Transverse colon (tissue), 4 donors: Measurements from ENCODE around the gene PITX1. TPM values are rescaled to one million over a fixed set of nuclear protein-coding genes. Genes with fewer than 3 reads are reported as not detected.

ENCODE experiments used
- DNase-seq: peaks from one replicate; pipeline ENCODE4 v3.0.0-alpha.2; 2019
- H3K27ac ChIP-seq, 4 donors: fragments of 200-600 bp; sonication (generic); 2 replicates each; pipeline ENCODE4 v1.5.1; 2016 to 2018; ENCODE audit warnings: inconsistent platforms in 4 of 4
- H3K27me3 ChIP-seq: fragments of 200-600 bp; sonication (generic); 2 replicates; pipeline ENCODE4 v1.5.1; 2017; ENCODE audit warnings: inconsistent platforms
- H3K36me3 ChIP-seq, 4 donors: fragments of 200-600 bp; sonication (generic); 2 replicates each; pipeline ENCODE4 v1.5.1; 2017 to 2019; ENCODE audit warnings: inconsistent platforms in 4 of 4
- H3K4me1 ChIP-seq, 4 donors: fragments of 200-600 bp; sonication (generic); 2 replicates each; pipeline ENCODE4 v1.5.1; 2017 to 2020; ENCODE audit warnings: inconsistent platforms in 4 of 4
- H3K4me3 ChIP-seq, 4 donors: fragments of 200-600 bp; sonication (generic); 1 replicate in 1 of 4; 2 replicates in 3 of 4; pipeline versions ENCODE4 v1.5.1 to v1.6.1; 2017 to 2019; ENCODE audit warnings: inconsistent platforms in 4 of 4
- H3K9me3 ChIP-seq, 2 donors: fragments of 200-600 bp; sonication (generic); 2 replicates each; pipeline ENCODE4 v1.5.1; 2017 to 2019; ENCODE audit warnings: inconsistent platforms in 2 of 2
- CTCF ChIP-seq, 5 experiments: fragments of 200-600 bp in 3 of 5; fragments of 450-650 bp in 2 of 5; sonication (generic) in 3 of 5; IDR thresholded peaks; 1 replicate in 2 of 5; 2 replicates in 3 of 5; pipeline ENCODE4 v1.5.1; 2016 to 2017; ENCODE audit warnings: antibody characterized with exemption in 5 of 5, inconsistent platforms in 3 of 5, mild to moderate bottlenecking in 2 of 5, moderate library complexity in 1 of 5
- EP300 ChIP-seq: sonication (generic); formaldehyde crosslinking; IDR thresholded peaks from one replicate; pipeline ENCODE4 v1.6.1; 2017; ENCODE audit warnings: antibody characterized with exemption, low read depth
- POLR2A ChIP-seq: fragments of 450-650 bp; IDR thresholded peaks from one replicate; pipeline ENCODE4 v1.6.1; 2016; ENCODE audit warnings: antibody characterized with exemption, mild to moderate bottlenecking, moderate library complexity
- POLR2AphosphoS5 ChIP-seq, 3 donors: sonication (generic); formaldehyde crosslinking; IDR thresholded peaks; one replicate each; pipeline ENCODE4 v1.6.1; 2016; ENCODE audit warnings: antibody characterized with exemption in 3 of 3
- WGBS, 2 donors: methylation state at CpG; one replicate each; pipeline ENCODE4 v1.1.5; 2018; ENCODE audit warnings: low coverage in 1 of 2; 5-methylcytosine and 5-hydroxymethylcytosine counted together
- in situ Hi-C, 4 donors: fragments of 200-750 bp; cut with MboI; loops; one replicate each; pipeline versions ENCODE4 v1.15.0 to v1.15.1; 2017; ENCODE audit warnings: low sequenced_read_pairs in 3 of 4, low pct_ligation_motif_present in 1 of 4, low pct_unique_long_range_greater_than_20kb in 1 of 4
- intact Hi-C: fragments of 100-400 bp; cut with DNase I; formaldehyde crosslinking; loops from one replicate; pipeline ENCODE4 v1.15.1; 2023; ENCODE audit warnings: low total_unique reads
- total RNA-seq, 4 donors: library from RNA; depleted of rRNA; stranded (reverse); fragments of >200 nt; gene quantifications; one replicate each; pipeline ENCODE4 v1.1.0, GENCODE V29; 2016

Gene PITX1
- total RNA-seq, 4 donors from 2014 or later, result 3.7 to 13.9 (median 8.4) TPM

GRCh38 chr5:135031813-135032694 is 2.0 kb downstream of the PITX1 start:
- intact Hi-C loops (no loop called here), in situ Hi-C loops (loop anchor here in 1 of 4 donors (25.0 kb wide), 1 partner anchor 155 kb away; no protein-coding TSS in a partner anchor)
- Histone ChIP-seq H3K27ac (peak overlapping the region; percentile 64 to 85 (median 72)), H3K27me3 (peaks cover 100% of the 10 kb centered on the region), H3K36me3 (no peaks in the 10 kb centered on the region), H3K9me3 (no peaks in the 10 kb centered on the region), H3K4me1 (peaks cover 22 to 41% (median 36%) of the 10 kb centered on the region in 4 donors), H3K4me3 (peak overlapping the region in 3 of 4 donors; percentile 45 to 71 (median 50))
- DNase-seq, result no peak
- no peak for TF ChIP-seq POLR2AphosphoS5 (IDR thresholded peaks at IDR 0.05)
- WGBS, 2 donors, result 30 to 32% methylated on average over 14 to 15 of the region's 15 CpGs

- peak overlapping the region; percentile 64 to 85 (median 72) for H3K27ac ChIP-seq
- in situ Hi-C loops, result loop anchor here in 1 of 4 donors (25.0 kb wide), 1 partner anchor 156 kb away; no protein-coding TSS in a partner anchor
- DNase-seq, result no peak
Measured at GRCh38 chr5:135030956-135031812, 2.8 kb downstream of the PITX1 start.

GRCh38 chr5:135030123-135030955 is 3.7 kb downstream of the PITX1 start:
- Histone ChIP-seq H3K27ac (peak overlapping the region; percentile 64 to 85 (median 72)), H3K4me1 (peaks cover 22 to 41% (median 36%) of the 10 kb centered on the region in 4 donors), H3K36me3 (no peaks in the 10 kb centered on the region), H3K9me3 (no peaks in the 10 kb centered on the region), H3K27me3 (peaks cover 99% of the 10 kb centered on the region), H3K4me3 (peak overlapping the region; percentile 2 to 71 (median 36))
- intact Hi-C loops, result no loop called here
- TF ChIP-seq CTCF (IDR thresholded peaks at IDR 0.05) (no peak), POLR2AphosphoS5 (IDR thresholded peaks at IDR 0.05) (no peak), EP300 (no peak), POLR2A (no peak)
- in situ Hi-C loops, result loop anchor here in 1 of 4 donors (25.0 kb wide), 1 partner anchor 157 kb away; no protein-coding TSS in a partner anchor
- 6 to 12% methylated on average over 3 to 13 of the region's 13 CpGs for WGBS, 2 donors
- no peak for DNase-seq

More at GRCh38 chr5:135030956-135031812, 2.8 kb downstream of the PITX1 start:
- intact Hi-C loops, result no loop called here
- WGBS, 2 donors, result 21% methylated on average over 54 of the region's 57 CpGs; no CpG with 5 or more reads in 1 of the 2 donors
- Histone ChIP-seq H3K4me3 (peak overlapping the region; percentile 2 to 71 (median 36)), H3K4me1 (peaks cover 22 to 41% (median 36%) of the 10 kb centered on the region in 4 donors), H3K9me3 (no peaks in the 10 kb centered on the region), H3K36me3 (no peaks in the 10 kb centered on the region), H3K27me3 (peaks cover 100% of the 10 kb centered on the region)
- TF ChIP-seq EP300 (no peak), POLR2A (no peak), POLR2AphosphoS5 (IDR thresholded peaks at IDR 0.05) (no peak), CTCF (IDR thresholded peaks at IDR 0.05) (no peak)

GRCh38 chr5:135029477-135030122 is 4.4 kb downstream of the PITX1 start:
- TF ChIP-seq CTCF (IDR thresholded peaks at IDR 0.05) (no peak), EP300 (no peak), POLR2AphosphoS5 (IDR thresholded peaks at IDR 0.05) (peak in 1 of 3 donors; percentile 27), POLR2A (no peak)
- peaks cover 92% of the 10 kb centered on the region for H3K27me3 ChIP-seq
- in situ Hi-C loops (loop anchor here in 1 of 4 donors (25.0 kb wide), 1 partner anchor 158 kb away; no protein-coding TSS in a partner anchor), intact Hi-C loops (no loop called here)
- no peaks in the 10 kb centered on the region for H3K36me3 ChIP-seq
- no peaks in the 10 kb centered on the region for H3K9me3 ChIP-seq
- 16 to 28% methylated on average over 15 of the region's 15 CpGs for WGBS, 2 donors
- H3K4me1 ChIP-seq, result peaks cover 22 to 39% (median 35%) of the 10 kb centered on the region in 4 donors
- H3K4me3 ChIP-seq, result peak overlapping the region in 2 of 4 donors; percentile 0 to 7
- peak overlapping the region; percentile 64 to 85 (median 72) for H3K27ac ChIP-seq
- DNase-seq, result no peak
